Activated T-helper 1 cell treated with anti-CD3 and anti-CD28 coated beads, Interleukin-12 subunit alpha, Interleukin-12 subunit beta, Interleukin-2, Interleukin-4 antibody, amounts not matched to agents 30 ng/mL and 10 ng/mL and 1 ng/mL, durations not matched to agents 14 hours and 24 hours and 36 hours (primary cell): ENCODE measurements around the gene FAT1. TPM values are rescaled to one million over a fixed set of nuclear protein-coding genes. Genes with fewer than 3 reads are reported as not detected.

Experiments used
- DNase-seq: peaks from one replicate; pipeline ENCODE4 v3.0.0; 2021; ENCODE audit warnings: low spot score
- H3K27ac Mint-ChIP-seq: one replicate; pipeline ENCODE4 v1.8.0; 2021; ENCODE audit warnings: mild to moderate bottlenecking, mixed read lengths
- H3K27me3 Mint-ChIP-seq: one replicate; pipeline ENCODE4 v1.8.0; 2022; ENCODE audit warnings: mild to moderate bottlenecking, moderate library complexity, mixed read lengths; ENCODE audit not compliant: insufficient read depth
- H3K36me3 Mint-ChIP-seq: one replicate; pipeline ENCODE4 v1.8.0; 2021; ENCODE audit warnings: low read depth, mixed read lengths
- H3K4me1 Mint-ChIP-seq: one replicate; pipeline ENCODE4 v1.8.0; 2021; ENCODE audit warnings: low read depth, mixed read lengths
- H3K4me3 Mint-ChIP-seq: one replicate; pipeline ENCODE4 v1.8.0; 2021; ENCODE audit warnings: mild to moderate bottlenecking, moderate library complexity, mixed read lengths
- H3K9me3 Mint-ChIP-seq: one replicate; pipeline ENCODE4 v1.8.0; 2021; ENCODE audit warnings: mixed read lengths
- intact Hi-C: fragments of 100-400 bp; cut with micrococcal nuclease; formaldehyde crosslinking; loops from one replicate; pipeline ENCODE4 v1.15.1; 2024
- total RNA-seq: library from RNA; stranded (reverse); gene quantifications from 2 replicates; pipeline ENCODE4 v1.2.3, GENCODE V29; 2022

Gene FAT1
- total RNA-seq, 1 donor from 2014 or later: 0.03 TPM

DNA sequence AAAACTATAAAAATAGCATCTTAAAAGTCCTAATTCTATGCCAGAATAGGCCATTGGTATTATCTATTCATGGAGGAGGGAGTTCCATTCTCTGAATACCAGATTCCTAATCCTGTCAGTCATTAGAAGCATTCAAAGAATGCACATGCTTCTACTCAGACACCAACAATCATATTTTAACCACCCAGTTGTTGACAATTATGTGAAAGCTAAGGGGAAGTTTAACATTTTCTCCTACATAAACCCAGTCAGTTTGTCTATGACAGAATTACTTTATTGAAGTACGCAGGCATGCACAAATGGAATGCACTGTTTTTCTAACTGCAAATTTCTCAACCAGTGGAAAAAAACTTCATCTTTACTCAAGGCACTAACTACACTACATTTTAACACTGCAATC lies 98.7 kb downstream of the FAT1 start:
- Mint-ChIP-seq H3K36me3 (no peaks in the 10 kb centered on the region), H3K4me3 (no peak overlapping the region), H3K27me3 (no peaks in the 10 kb centered on the region), H3K9me3 (peaks cover 10% of the 10 kb centered on the region), H3K27ac (no peak overlapping the region), H3K4me1 (peaks cover 7% of the 10 kb centered on the region)
- DNase-seq: no peak
- intact Hi-C loops: no loop called here

DNA sequence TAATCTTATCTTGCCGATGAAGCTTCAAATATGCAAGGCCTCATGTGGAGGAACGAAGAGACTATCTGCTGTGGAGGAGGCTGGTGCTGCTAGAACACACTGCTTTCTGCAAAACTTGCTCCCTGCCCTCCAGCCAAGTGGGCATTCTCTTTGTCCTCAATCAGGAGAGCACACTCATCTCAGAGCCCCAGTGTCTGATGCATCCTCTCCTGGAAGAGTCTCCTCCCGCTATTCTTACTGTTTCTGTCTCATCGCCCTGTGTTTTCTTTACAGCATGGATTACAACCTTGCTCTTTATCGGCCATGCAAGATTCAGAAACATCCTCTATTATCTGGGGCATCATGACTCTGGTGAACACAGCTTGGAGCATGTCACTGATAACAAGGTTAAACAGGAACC lies 100.1 kb downstream of the FAT1 start:
- Mint-ChIP-seq H3K36me3 (no peaks in the 10 kb centered on the region), H3K4me3 (no peak overlapping the region), H3K27ac (no peak overlapping the region), H3K4me1 (peaks cover 7% of the 10 kb centered on the region), H3K9me3 (peaks cover 10% of the 10 kb centered on the region), H3K27me3 (no peaks in the 10 kb centered on the region)
- intact Hi-C loops: no loop called here
- no peak for DNase-seq

DNA sequence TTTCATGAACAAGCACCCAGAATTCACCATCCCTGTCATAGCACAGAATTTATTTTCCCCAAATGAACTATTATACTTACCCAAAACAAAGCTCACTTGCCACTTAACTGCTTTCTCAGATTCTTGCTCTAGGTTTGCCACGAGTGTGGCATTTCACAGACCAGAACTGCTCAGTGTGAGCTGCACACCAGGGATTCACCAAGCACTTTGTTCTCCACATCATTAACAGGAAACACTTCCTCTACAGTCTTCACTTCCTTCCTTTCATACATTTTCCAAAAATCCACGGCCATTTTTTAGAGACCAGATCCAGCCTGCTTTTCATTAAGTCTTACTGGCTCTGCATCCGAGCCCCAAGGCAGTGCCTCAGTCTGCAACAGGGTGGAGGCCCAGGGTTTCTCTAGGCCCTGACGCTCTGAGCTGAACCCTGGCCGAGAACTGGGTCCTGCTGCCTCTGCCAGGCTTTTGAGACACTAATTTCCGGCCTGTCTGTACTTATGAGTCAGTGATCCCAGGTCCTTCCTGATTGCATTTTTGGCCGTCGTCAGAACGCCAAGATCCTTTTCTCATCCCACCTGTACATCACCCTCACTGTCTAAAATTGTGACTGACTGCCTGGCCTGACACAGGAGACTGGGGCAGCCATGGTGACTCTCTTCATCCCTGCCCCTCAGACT lies 100.7 kb downstream of the FAT1 start:
- H3K27me3 Mint-ChIP-seq: no peaks in the 10 kb centered on the region
- no peak overlapping the region for H3K4me3 Mint-ChIP-seq
- DNase-seq: no peak
- H3K36me3 Mint-ChIP-seq: no peaks in the 10 kb centered on the region
- peaks cover 2% of the 10 kb centered on the region for H3K4me1 Mint-ChIP-seq
- H3K9me3 Mint-ChIP-seq: peaks cover 5% of the 10 kb centered on the region
- intact Hi-C loops: no loop called here
- no peak overlapping the region for H3K27ac Mint-ChIP-seq

DNA sequence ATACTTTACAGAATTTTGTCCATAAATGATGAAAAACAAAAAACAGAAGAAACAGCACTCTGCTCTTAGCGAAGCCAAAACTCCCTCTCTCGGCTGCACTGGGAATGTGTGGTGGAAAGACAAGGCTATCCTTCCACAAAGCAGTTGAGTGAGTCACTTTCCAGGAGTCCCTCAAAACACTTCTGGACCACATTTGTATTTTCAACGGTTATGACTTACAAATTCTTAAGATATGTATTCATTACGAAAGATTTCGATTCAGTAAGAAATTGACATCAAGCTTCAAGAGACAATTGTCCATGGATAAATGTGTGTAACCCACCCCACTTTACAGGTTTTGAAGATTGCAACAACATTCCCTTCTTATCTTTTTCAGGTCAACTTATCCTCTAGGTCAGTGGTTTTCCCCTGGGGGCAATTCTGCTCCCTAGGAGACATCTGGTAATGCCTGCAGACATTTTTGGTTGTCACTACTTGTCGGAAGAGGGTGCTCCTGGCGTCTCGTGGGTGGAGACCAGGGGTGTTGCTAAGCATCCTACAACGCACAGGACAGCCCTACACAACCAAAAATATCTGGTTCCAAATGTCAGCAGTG lies 101.6 kb downstream of the FAT1 start:
- H3K4me3 Mint-ChIP-seq: no peak overlapping the region

DNA sequence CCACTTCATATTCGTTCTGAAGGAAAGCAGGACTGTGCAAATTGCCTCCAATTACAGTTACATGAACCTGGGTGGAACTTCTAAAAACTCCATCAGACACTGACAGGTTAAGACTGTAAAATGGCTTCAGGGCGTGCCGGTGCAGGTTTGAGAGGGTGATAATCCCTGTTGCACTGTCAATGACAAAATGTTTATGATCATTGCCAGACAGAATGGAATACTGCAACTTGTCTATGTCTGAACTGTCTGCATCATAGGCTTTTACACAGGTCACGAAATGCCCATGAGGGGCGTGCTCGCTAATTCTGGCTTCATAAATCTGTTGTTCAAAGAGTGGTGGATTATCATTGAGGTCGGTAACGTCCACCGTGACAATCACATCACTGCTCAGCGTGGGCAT lies 104.6 kb downstream of the FAT1 start:
- DNase-seq: no peak
- Mint-ChIP-seq H3K36me3 (no peaks in the 10 kb centered on the region), H3K4me1 (no peaks in the 10 kb centered on the region), H3K9me3 (no peaks in the 10 kb centered on the region), H3K4me3 (no peak overlapping the region), H3K27me3 (no peaks in the 10 kb centered on the region), H3K27ac (no peak overlapping the region)
- intact Hi-C loops: no loop called here

More for the DNA sequence above, 101.6 kb downstream of the FAT1 start:
- intact Hi-C loops: no loop called here
- Mint-ChIP-seq H3K27me3 (no peaks in the 10 kb centered on the region), H3K4me1 (no peaks in the 10 kb centered on the region), H3K36me3 (no peaks in the 10 kb centered on the region), H3K9me3 (no peaks in the 10 kb centered on the region), H3K27ac (no peak overlapping the region)
- DNase-seq: no peak

DNA sequence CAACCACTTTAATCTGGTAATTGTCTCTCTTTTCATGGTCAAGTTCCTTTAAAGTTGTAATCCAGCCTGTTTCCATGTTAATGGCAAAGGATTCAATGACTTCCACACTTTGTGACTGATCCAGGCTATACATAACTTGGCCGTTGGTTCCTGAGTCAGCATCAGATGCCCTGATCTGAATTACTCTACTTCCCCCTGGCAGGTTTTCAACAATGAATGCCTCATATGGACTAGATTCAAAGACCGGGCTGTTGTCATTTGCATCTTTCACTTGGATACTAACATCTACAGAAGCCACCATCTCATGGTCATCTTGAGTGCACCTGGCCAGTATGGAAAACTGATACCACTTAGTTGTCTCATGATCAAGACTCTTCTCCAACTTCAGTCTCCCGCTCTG lies 105.7 kb downstream of the FAT1 start:
- Mint-ChIP-seq H3K27ac (no peak overlapping the region), H3K36me3 (no peaks in the 10 kb centered on the region), H3K27me3 (no peaks in the 10 kb centered on the region), H3K4me1 (no peaks in the 10 kb centered on the region), H3K9me3 (no peaks in the 10 kb centered on the region), H3K4me3 (no peak overlapping the region)
- intact Hi-C loops: no loop called here
- no peak for DNase-seq

DNA sequence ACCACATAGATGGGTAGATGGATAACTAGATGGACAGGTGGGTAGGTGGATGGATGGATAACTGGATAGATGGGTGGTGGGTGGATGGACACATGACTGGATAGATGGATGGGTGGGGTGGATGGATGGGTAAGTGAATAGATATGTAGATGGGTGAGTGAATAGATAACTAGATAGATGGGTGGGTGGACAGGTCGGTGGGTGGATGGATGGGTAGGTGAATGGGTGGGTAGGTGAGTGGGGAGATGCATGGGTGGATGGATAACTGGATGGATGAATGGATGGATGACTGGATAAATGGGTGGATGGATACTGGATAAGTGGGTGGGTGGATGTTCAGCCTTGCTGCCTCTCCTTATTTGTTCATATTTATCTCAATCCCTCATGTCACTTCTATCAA lies 116.2 kb downstream of the FAT1 start:
- peaks cover 4% of the 10 kb centered on the region for H3K9me3 Mint-ChIP-seq
- H3K4me1 Mint-ChIP-seq: no peaks in the 10 kb centered on the region
- no peak for DNase-seq
- intact Hi-C loops: no loop called here
- H3K4me3 Mint-ChIP-seq: no peak overlapping the region
- no peaks in the 10 kb centered on the region for H3K27me3 Mint-ChIP-seq
- H3K36me3 Mint-ChIP-seq: no peaks in the 10 kb centered on the region
- no peak overlapping the region for H3K27ac Mint-ChIP-seq

DNA sequence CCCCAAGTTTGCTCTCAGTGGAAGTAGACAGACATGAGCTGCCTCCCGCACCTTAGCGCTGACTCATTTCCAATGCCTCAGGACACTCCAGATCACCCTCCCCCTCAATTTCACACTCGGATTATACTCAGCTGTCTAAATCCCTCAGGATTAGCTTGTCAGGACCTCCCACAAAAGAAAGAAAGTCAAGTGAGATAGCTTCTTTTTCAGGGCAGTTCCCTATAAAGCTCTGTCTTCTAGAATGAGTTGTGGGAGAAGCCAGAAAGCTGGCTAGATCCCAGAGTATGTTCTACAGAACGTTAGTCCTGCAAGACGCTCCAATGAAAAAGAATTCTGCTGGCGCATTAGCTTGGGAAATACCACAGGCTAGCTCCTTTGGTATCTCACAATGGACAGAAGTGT lies 117.1 kb downstream of the FAT1 start:
- Mint-ChIP-seq H3K4me3 (no peak overlapping the region), H3K36me3 (no peaks in the 10 kb centered on the region), H3K9me3 (peaks cover 4% of the 10 kb centered on the region), H3K27me3 (no peaks in the 10 kb centered on the region), H3K4me1 (no peaks in the 10 kb centered on the region), H3K27ac (no peak overlapping the region)
- DNase-seq: no peak
- intact Hi-C loops: no loop called here

DNA sequence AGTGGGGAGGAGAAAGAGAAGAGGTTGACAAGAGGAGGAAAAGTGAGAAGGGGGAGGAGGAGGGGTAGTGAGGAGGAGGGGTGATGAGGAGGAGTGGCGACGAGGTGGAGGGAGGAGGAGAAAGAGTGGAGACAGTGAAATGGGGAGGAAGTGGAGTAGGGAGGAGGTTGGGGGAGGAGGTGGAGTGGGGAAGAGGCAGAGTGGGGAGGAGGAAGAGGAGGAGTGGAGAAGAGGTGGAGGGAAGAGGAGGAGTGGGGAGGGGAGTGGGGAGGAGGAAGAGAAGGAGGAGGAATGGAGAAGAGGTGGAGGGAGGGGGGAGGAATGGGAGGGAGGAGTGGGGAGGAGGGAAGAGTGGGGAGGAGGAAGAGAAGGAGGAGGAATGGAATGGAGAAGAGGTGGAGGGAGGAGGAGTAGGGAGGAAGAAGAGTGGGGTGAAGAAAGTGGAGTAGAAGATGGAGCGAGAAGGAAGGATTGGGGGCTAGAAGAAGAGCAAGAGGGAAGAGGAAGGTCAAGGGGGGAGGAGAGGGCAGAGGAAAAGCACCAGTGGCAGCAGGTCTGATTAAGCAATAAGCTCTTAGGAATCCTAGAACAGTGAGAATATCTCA lies 118.3 kb downstream of the FAT1 start:
- no peak for DNase-seq
- intact Hi-C loops: no loop called here
- H3K27me3 Mint-ChIP-seq: no peaks in the 10 kb centered on the region
- H3K36me3 Mint-ChIP-seq: no peaks in the 10 kb centered on the region
- H3K4me1 Mint-ChIP-seq: no peaks in the 10 kb centered on the region
- H3K4me3 Mint-ChIP-seq: no peak overlapping the region
- H3K27ac Mint-ChIP-seq: no peak overlapping the region
- H3K9me3 Mint-ChIP-seq: peaks cover 4% of the 10 kb centered on the region

DNA sequence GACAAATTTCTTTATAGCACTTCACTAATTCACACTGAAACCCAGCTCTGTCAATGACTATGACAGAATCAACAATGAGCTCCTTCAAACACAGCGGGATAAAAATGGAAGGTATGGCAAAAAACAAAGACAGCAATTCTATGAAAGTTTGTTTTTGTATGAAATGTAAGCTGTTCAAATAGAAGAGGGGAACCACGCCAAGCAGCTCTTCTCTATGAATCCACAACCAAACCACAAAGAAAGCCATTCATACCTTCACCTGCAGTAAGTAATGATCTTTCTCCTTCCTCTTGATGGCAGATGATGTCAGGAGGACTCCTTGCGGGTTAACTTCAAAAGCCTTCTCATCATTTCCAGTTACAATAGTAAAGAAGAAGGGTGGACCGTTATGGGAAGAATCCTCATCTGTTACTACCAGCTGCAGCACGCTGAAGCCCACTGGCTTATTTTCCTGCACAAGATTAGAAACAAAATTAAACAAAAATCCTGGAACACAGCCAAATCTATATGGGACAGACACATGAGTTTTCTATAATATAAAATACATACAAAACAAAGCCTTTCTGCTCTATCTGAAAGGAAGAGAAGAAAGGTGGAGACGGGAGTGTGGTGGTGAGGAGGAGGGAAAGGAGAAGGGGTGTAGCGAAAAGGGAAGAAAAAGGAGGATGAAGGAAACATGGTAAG lies 119.4 kb downstream of the FAT1 start:
- intact Hi-C loops: no loop called here
- H3K4me3 Mint-ChIP-seq: no peak overlapping the region
- peaks cover 4% of the 10 kb centered on the region for H3K9me3 Mint-ChIP-seq

DNA sequence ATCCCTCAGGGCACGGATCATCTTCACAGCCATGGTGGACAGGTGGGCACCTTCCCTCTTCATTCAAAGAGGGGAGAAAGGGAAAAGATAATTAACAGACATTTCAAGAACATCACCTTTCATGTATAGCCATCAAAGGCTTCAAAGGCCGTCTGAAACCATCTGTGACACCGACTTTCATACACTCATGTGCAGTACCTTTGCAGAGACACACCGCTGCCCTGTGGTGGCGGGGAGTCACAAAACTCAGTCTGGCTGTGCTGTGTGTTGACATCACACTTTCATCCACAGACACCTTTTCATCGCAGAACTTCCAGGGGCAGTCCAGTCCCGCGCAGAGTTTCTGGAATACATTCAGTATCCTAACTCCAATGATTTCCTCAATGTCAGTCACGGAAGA lies 120.7 kb downstream of the FAT1 start:
- no peaks in the 10 kb centered on the region for H3K27me3 Mint-ChIP-seq
- H3K9me3 Mint-ChIP-seq: peaks cover 4% of the 10 kb centered on the region
- no peak overlapping the region for H3K27ac Mint-ChIP-seq
- DNase-seq: no peak
- intact Hi-C loops: no loop called here
- no peaks in the 10 kb centered on the region for H3K36me3 Mint-ChIP-seq
- no peak overlapping the region for H3K4me3 Mint-ChIP-seq
- no peaks in the 10 kb centered on the region for H3K4me1 Mint-ChIP-seq

More for the DNA sequence above, 119.4 kb downstream of the FAT1 start:
- no peaks in the 10 kb centered on the region for H3K36me3 Mint-ChIP-seq
- H3K4me1 Mint-ChIP-seq: no peaks in the 10 kb centered on the region
- DNase-seq: no peak
- H3K27me3 Mint-ChIP-seq: no peaks in the 10 kb centered on the region
- H3K27ac Mint-ChIP-seq: no peak overlapping the region

DNA sequence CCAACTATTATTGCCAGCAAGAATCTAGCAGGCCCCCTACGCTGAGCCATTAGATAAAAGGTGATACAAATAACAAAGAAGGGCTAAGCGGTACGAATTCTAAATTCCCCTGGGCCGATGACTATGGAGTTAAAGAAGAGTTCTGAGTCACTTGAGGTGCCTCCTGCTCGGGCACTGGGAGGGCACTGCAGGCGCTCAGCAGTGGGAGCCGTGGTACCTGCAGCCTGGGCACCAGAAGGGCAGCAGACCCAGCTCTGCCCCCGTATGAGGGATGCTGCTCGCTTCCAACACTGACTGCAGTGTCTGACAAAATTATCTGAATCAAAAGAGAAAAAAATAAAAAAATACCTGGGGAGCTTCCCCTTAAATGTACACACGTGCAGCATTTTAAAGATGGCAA lies 124.2 kb downstream of the FAT1 start:
- Mint-ChIP-seq H3K27ac (no peak overlapping the region), H3K36me3 (no peaks in the 10 kb centered on the region), H3K4me3 (no peak overlapping the region), H3K27me3 (no peaks in the 10 kb centered on the region), H3K4me1 (no peaks in the 10 kb centered on the region), H3K9me3 (peaks cover 4% of the 10 kb centered on the region)
- intact Hi-C loops: no loop called here
- DNase-seq: no peak

DNA sequence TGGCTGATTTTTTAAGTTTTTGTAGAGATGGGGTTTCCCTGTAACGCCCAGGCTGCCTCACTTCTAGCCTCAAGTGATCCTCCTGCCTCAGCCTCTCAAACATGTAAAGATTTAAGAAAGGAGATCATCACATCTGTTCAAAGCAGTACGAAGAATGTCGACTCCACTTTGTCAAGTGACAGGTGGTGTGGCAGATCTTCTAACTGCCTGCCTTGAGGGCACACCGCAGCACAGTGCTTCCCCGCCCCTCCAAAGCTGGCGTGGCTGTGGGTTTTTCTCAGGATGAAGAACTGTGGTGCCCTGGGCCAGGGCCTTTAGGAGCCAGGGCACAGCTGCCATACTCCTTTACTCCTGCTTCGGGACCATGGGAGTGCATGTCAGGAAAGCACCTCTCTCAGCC lies 125.0 kb downstream of the FAT1 start:
- Mint-ChIP-seq H3K27ac (no peak overlapping the region), H3K4me1 (no peaks in the 10 kb centered on the region), H3K4me3 (no peak overlapping the region), H3K9me3 (peaks cover under 1% of the 10 kb centered on the region), H3K36me3 (no peaks in the 10 kb centered on the region), H3K27me3 (no peaks in the 10 kb centered on the region)
- no peak for DNase-seq
- intact Hi-C loops: no loop called here
